GM04503 (cell line): ENCODE data around the gene RASGRP3.
A peak's percentile ranks its signal among the peaks of the same experiment; 100 is the strongest.

Experiments
- DNase-seq: peaks from one replicate; pipeline ENCODE4 v3.0.0-alpha.2; 2012; ENCODE audit warnings: low read depth

Gene RASGRP3

GRCh38 chr2:33579227-33579626 is 102.8 kb downstream of the RASGRP3 start:
- no peak for DNase-seq

GRCh38 chr2:33581872-33582271 is 105.4 kb downstream of the RASGRP3 start:
- no peak for DNase-seq

- DNase-seq: peak; percentile 10
Observed at GRCh38 chr2:33583194-33583938, 106.9 kb downstream of the RASGRP3 start.

- DNase-seq: no peak
Observed at GRCh38 chr2:33586766-33587165, 110.3 kb downstream of the RASGRP3 start.

- no peak for DNase-seq
Observed at GRCh38 chr2:33588232-33588631, 111.8 kb downstream of the RASGRP3 start.

- no peak for DNase-seq
Observed at GRCh38 chr2:33589444-33589843, 113.0 kb downstream of the RASGRP3 start.

- DNase-seq: no peak
Observed at GRCh38 chr2:33595385-33595784, 118.9 kb downstream of the RASGRP3 start.

- DNase-seq: no peak
Observed at GRCh38 chr2:33597026-33597425, 120.6 kb downstream of the RASGRP3 start.

GRCh38 chr2:33598561-33599174 is 122.2 kb downstream of the RASGRP3 start:
- peak; percentile 10 for DNase-seq

GRCh38 chr2:33599175-33599942 is 122.9 kb downstream of the RASGRP3 start, which contains the start of gene FAM98A:
FAM98A (minus strand) TSS chr2:33599299; CDS start chr2:33599221, 78 bp downstream.
- peak; percentile 92 for DNase-seq

- no peak for DNase-seq
Observed at GRCh38 chr2:33599943-33600192, 123.4 kb downstream of the RASGRP3 start.

GRCh38 chr2:33602201-33602830 is 125.9 kb downstream of the RASGRP3 start:
- peak; percentile 82 for DNase-seq

- no peak for DNase-seq
Observed at GRCh38 chr2:33603416-33603815, 127.0 kb downstream of the RASGRP3 start.

GRCh38 chr2:33605056-33605455 is 128.6 kb downstream of the RASGRP3 start:
- DNase-seq: no peak

- no peak for DNase-seq
Observed at GRCh38 chr2:33606100-33606499, 129.7 kb downstream of the RASGRP3 start.

- DNase-seq: no peak
Observed at GRCh38 chr2:33606622-33607021, 130.2 kb downstream of the RASGRP3 start.

- no peak for DNase-seq
Observed at GRCh38 chr2:33607251-33607721, 130.8 kb downstream of the RASGRP3 start.

- DNase-seq: no peak
Observed at GRCh38 chr2:33607905-33608304, 131.5 kb downstream of the RASGRP3 start.

- DNase-seq: no peak
Observed at GRCh38 chr2:33614190-33614589, 137.7 kb downstream of the RASGRP3 start.
